Stimulated activated naive B cell treated with anti-CD40 and anti-IgM and Interleukin-4, amounts not matched to agents 10 μg/mL and 1 μg/mL and 100 μg/mL, for 72 hours (primary cell): ENCODE data around the gene PDK2.
"Not testable (repeated sequence)": the region's sequence is repeated elsewhere in the genome, so short reads cannot be mapped to it uniquely, and the experiment has no call there.

Experiments used
- ATAC-seq, 2 donors: fragments of 150-1000 bp; cut with Tn5 transposase; replicated peaks; 2 replicates each; pipeline ENCODE4 v1.10.0; 2021; ENCODE audit warnings: moderate library complexity in 1 of 2
- DNase-seq: peaks from one replicate; pipeline ENCODE4 v3.0.0; 2021
- H3K27ac Mint-ChIP-seq: one replicate; pipeline ENCODE4 v1.8.0; 2022; ENCODE audit warnings: mild to moderate bottlenecking, mixed read lengths
- H3K27me3 Mint-ChIP-seq, 2 donors: one replicate each; pipeline ENCODE4 v1.8.0; 2022; ENCODE audit warnings: mixed read lengths in 2 of 2
- H3K36me3 Mint-ChIP-seq, 2 donors: one replicate each; pipeline ENCODE4 v1.8.0; 2022; ENCODE audit warnings: mixed read lengths in 2 of 2, mild to moderate bottlenecking in 1 of 2
- H3K4me1 Mint-ChIP-seq, 2 donors: one replicate each; pipeline ENCODE4 v1.8.0; 2022; ENCODE audit warnings: mixed read lengths in 2 of 2, mild to moderate bottlenecking in 1 of 2
- H3K4me3 Mint-ChIP-seq, 2 donors: one replicate each; pipeline ENCODE4 v1.8.0; 2022; ENCODE audit warnings: mild to moderate bottlenecking in 2 of 2, mixed read lengths in 2 of 2, moderate library complexity in 1 of 2
- H3K9me3 Mint-ChIP-seq, 2 donors: one replicate each; pipeline ENCODE4 v1.8.0; 2022; ENCODE audit warnings: mixed read lengths in 2 of 2, mild to moderate bottlenecking in 1 of 2

Gene PDK2

GRCh38 chr17:50053654-50053960, 41.5 kb upstream of the PDK2 start:
- H3K4me3 Mint-ChIP-seq = no peak overlapping the region
- no peaks in the 10 kb centered on the region for H3K36me3 Mint-ChIP-seq
- ATAC-seq (no peak), DNase-seq (no peak)
- H3K27me3 Mint-ChIP-seq = peaks cover 38 to 67% of the 10 kb centered on the region in 2 donors
- no peak overlapping the region for H3K27ac Mint-ChIP-seq
- no peaks in the 10 kb centered on the region for H3K9me3 Mint-ChIP-seq
- peaks cover 21 to 35% of the 10 kb centered on the region in 2 donors for H3K4me1 Mint-ChIP-seq

- Mint-ChIP-seq H3K9me3 (no peaks in the 10 kb centered on the region), H3K4me3 (peak overlapping the region; percentile 91 to 93), H3K4me1 (peaks cover 23 to 35% of the 10 kb centered on the region in 2 donors), H3K27ac (peak overlapping the region; percentile 87), H3K27me3 (peaks cover 34 to 67% of the 10 kb centered on the region in 2 donors), H3K36me3 (no peaks in the 10 kb centered on the region)
- no peak for DNase-seq
- ATAC-seq = peak in 1 of 2 donors; percentile 16
These were observed 40.1 kb upstream of the PDK2 start for GRCh38 chr17:50055055-50055425.

- no peaks in the 10 kb centered on the region for H3K9me3 Mint-ChIP-seq
- H3K27ac Mint-ChIP-seq = peak within 1 kb of the TSS; percentile 87
- peak within 1 kb of the TSS; percentile 91 to 93 for H3K4me3 Mint-ChIP-seq
- H3K4me1 Mint-ChIP-seq = peaks cover 23 to 34% of the 10 kb centered on the region in 2 donors
- ATAC-seq (peak; percentile 50 to 51), DNase-seq (peak; percentile 15)
- no peaks in the 10 kb centered on the region for H3K36me3 Mint-ChIP-seq
- peaks cover 37 to 72% of the 10 kb centered on the region in 2 donors for H3K27me3 Mint-ChIP-seq
These were observed 39.5 kb upstream of the PDK2 start, which contains the start of gene ITGA3 for GRCh38 chr17:50055426-50056216. TSS of gene ITGA3 (plus strand) at chr17:50056110. CDS start at chr17:50056440, 330 bp downstream.

- Mint-ChIP-seq H3K27ac (peak overlapping the region; percentile 56), H3K9me3 (no peaks in the 10 kb centered on the region), H3K27me3 (peaks cover 42 to 80% of the 10 kb centered on the region in 2 donors), H3K36me3 (no peaks in the 10 kb centered on the region), H3K4me1 (peaks cover 17 to 26% of the 10 kb centered on the region in 2 donors), H3K4me3 (peak overlapping the region; percentile 91 to 93)
- DNase-seq = peak; percentile 50
- ATAC-seq = peak; percentile 82
These were observed 38.8 kb upstream of the PDK2 start for GRCh38 chr17:50056217-50056960.

GRCh38 chr17:50056961-50057330, 38.2 kb upstream of the PDK2 start:
- Mint-ChIP-seq H3K4me1 (peaks cover 14 to 24% of the 10 kb centered on the region in 2 donors), H3K27me3 (peaks cover 46 to 83% of the 10 kb centered on the region in 2 donors), H3K4me3 (peak overlapping the region; percentile 91 to 93), H3K9me3 (no peaks in the 10 kb centered on the region), H3K36me3 (no peaks in the 10 kb centered on the region), H3K27ac (no peak overlapping the region)
- DNase-seq (no peak), ATAC-seq (no peak)

GRCh38 chr17:50057521-50057991, 37.6 kb upstream of the PDK2 start:
- Mint-ChIP-seq H3K9me3 (no peaks in the 10 kb centered on the region), H3K27ac (no peak overlapping the region), H3K4me1 (peaks cover 14 to 24% of the 10 kb centered on the region in 2 donors), H3K36me3 (no peaks in the 10 kb centered on the region), H3K4me3 (peak overlapping the region; percentile 37 to 93), H3K27me3 (peaks cover 46 to 77% of the 10 kb centered on the region in 2 donors)
- DNase-seq (no peak), ATAC-seq (no peak)

GRCh38 chr17:50058296-50058953, 36.7 kb upstream of the PDK2 start:
- no peaks in the 10 kb centered on the region for H3K9me3 Mint-ChIP-seq
- peaks cover 14 to 24% of the 10 kb centered on the region in 2 donors for H3K4me1 Mint-ChIP-seq
- DNase-seq (no peak), ATAC-seq (no peak)
- no peaks in the 10 kb centered on the region for H3K36me3 Mint-ChIP-seq
- peaks cover 41 to 70% of the 10 kb centered on the region in 2 donors for H3K27me3 Mint-ChIP-seq
- no peak overlapping the region for H3K4me3 Mint-ChIP-seq
- H3K27ac Mint-ChIP-seq = no peak overlapping the region

- H3K4me3 Mint-ChIP-seq = no peak overlapping the region
- H3K9me3 Mint-ChIP-seq = no peaks in the 10 kb centered on the region
- H3K27ac Mint-ChIP-seq = no peak overlapping the region
- ATAC-seq = no peak
- DNase-seq = no peak
- no peaks in the 10 kb centered on the region for H3K36me3 Mint-ChIP-seq
- peaks cover 14 to 24% of the 10 kb centered on the region in 2 donors for H3K4me1 Mint-ChIP-seq
- peaks cover 48 to 76% of the 10 kb centered on the region in 2 donors for H3K27me3 Mint-ChIP-seq
These were observed 35.9 kb upstream of the PDK2 start for GRCh38 chr17:50059256-50059655.

GRCh38 chr17:50059759-50060273, 35.3 kb upstream of the PDK2 start:
- DNase-seq (no peak), ATAC-seq (no peak)
- peaks cover 52 to 80% of the 10 kb centered on the region in 2 donors for H3K27me3 Mint-ChIP-seq
- H3K36me3 Mint-ChIP-seq = no peaks in the 10 kb centered on the region
- no peaks in the 10 kb centered on the region for H3K9me3 Mint-ChIP-seq
- no peak overlapping the region for H3K27ac Mint-ChIP-seq
- H3K4me3 Mint-ChIP-seq = no peak overlapping the region
- peaks cover 14 to 23% of the 10 kb centered on the region in 2 donors for H3K4me1 Mint-ChIP-seq

GRCh38 chr17:50060951-50061712, 34.0 kb upstream of the PDK2 start:
- H3K4me1 Mint-ChIP-seq = peaks cover 10 to 13% of the 10 kb centered on the region in 2 donors
- H3K9me3 Mint-ChIP-seq = no peaks in the 10 kb centered on the region
- H3K36me3 Mint-ChIP-seq = no peaks in the 10 kb centered on the region
- H3K27ac Mint-ChIP-seq = no peak overlapping the region
- DNase-seq (no peak), ATAC-seq (no peak)
- no peak overlapping the region for H3K4me3 Mint-ChIP-seq
- H3K27me3 Mint-ChIP-seq = peaks cover 55 to 77% of the 10 kb centered on the region in 2 donors

GRCh38 chr17:50061713-50062045, 33.5 kb upstream of the PDK2 start:
- peaks cover 55 to 72% of the 10 kb centered on the region in 2 donors for H3K27me3 Mint-ChIP-seq
- not testable (repeated sequence) for DNase-seq, H3K27ac Mint-ChIP-seq, H3K4me1 Mint-ChIP-seq, H3K36me3 Mint-ChIP-seq, H3K4me3 Mint-ChIP-seq, H3K9me3 Mint-ChIP-seq, ATAC-seq

- H3K4me3 Mint-ChIP-seq = no peak overlapping the region
- no peaks in the 10 kb centered on the region for H3K36me3 Mint-ChIP-seq
- DNase-seq (no peak), ATAC-seq (no peak)
- H3K27me3 Mint-ChIP-seq = peaks cover 51 to 63% of the 10 kb centered on the region in 2 donors
- H3K4me1 Mint-ChIP-seq = peaks cover 0 to 4% of the 10 kb centered on the region in 2 donors
- no peak overlapping the region for H3K27ac Mint-ChIP-seq
- no peaks in the 10 kb centered on the region for H3K9me3 Mint-ChIP-seq
These were observed 32.6 kb upstream of the PDK2 start for GRCh38 chr17:50062293-50063243.
